GM12873 (cell line): Measurements from ENCODE around the gene ATG9B.

Experiments used
- TF ChIP-seq, protein P1 (sequence below): IDR thresholded peaks from 2 replicates; pipeline ENCODE4 v1.5.1; 2012; ENCODE audit warnings: low read depth, mild to moderate bottlenecking, moderate library complexity, low read length, control low read depth; ENCODE audit not compliant: insufficient read depth; ENCODE audit errors: missing control alignments

The ATG9B gene

GRCh38 chr7:151047976-151048815 lies 23.9 kb upstream of the ATG9B start, which contains the start of gene ASIC3:
TSS of gene ASIC3 (plus strand) at chr7:151048531. CDS start at chr7:151048886, 355 bp downstream.
- TF ChIP-seq, protein P1, sequence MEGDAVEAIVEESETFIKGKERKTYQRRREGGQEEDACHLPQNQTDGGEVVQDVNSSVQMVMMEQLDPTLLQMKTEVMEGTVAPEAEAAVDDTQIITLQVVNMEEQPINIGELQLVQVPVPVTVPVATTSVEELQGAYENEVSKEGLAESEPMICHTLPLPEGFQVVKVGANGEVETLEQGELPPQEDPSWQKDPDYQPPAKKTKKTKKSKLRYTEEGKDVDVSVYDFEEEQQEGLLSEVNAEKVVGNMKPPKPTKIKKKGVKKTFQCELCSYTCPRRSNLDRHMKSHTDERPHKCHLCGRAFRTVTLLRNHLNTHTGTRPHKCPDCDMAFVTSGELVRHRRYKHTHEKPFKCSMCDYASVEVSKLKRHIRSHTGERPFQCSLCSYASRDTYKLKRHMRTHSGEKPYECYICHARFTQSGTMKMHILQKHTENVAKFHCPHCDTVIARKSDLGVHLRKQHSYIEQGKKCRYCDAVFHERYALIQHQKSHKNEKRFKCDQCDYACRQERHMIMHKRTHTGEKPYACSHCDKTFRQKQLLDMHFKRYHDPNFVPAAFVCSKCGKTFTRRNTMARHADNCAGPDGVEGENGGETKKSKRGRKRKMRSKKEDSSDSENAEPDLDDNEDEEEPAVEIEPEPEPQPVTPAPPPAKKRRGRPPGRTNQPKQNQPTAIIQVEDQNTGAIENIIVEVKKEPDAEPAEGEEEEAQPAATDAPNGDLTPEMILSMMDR: no peak

GRCh38 chr7:151046603-151047573 lies 22.6 kb upstream of the ATG9B start:
- TF ChIP-seq, protein P1: no peak

DNA sequence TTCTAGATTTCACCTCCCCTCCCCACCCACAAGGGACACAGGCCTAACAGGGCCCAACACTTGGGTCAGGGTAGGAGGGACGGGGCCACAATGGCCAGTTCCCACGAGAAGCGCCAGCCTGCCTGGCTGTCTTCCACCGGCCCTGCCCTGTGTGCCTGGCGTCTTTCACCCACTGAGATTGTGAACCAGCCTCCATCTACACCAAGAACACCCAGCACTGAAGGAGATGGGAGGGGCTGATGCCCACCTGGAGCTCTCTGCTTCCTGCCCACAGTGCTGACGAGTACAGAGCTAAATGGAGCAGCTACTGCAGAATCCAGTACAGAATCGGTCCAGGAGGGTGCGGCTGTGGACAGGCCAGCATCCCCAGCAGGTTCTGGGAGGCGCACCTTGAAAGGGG lies 21.7 kb upstream of the ATG9B start:
- TF ChIP-seq, protein P1: no peak

- TF ChIP-seq, protein P1: no peak
Measured at GRCh38 chr7:151045262-151045661, 21.0 kb upstream of the ATG9B start.

- TF ChIP-seq, protein P1: no peak
Measured at GRCh38 chr7:151043959-151044358, 19.7 kb upstream of the ATG9B start.

DNA sequence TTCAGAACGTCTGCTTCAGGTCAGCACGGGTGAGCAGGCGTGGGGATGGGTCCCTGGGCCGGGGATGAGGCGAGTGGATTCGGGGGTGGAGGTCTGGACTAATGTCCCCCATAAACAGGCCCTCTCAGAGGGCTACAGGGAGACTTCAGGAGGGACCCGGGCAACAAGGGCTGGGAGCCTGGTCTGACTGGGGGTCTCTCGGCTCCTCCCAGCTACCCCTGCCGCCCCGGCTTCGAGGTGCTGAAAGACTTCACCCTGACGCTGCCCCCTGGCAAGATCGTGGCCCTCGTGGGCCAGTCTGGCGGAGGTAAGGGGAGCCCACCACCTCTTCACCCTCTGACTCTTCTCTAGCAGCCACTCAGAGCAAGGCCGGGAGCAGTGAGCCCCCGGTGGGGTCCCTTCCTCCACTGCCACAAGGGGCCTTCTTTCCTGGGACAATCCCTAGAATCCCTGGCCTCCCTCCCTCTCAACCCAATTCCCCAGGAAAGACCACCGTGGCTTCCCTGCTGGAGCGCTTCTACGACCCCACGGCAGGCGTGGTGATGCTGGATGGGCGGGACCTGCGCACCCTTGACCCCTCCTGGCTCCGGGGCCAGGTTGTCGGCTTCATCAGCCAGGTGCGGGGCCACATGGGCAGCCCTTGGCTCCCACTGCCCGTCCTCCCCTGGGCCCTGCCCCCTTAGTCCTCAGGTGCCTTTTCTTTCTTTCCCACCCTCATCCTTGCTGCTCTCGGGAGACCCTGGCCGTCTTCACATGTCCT lies 16.5 kb upstream of the ATG9B start:
- TF ChIP-seq, protein P1: no peak
